Medulla oblongata (tissue), 1 donor: ENCODE results near the gene IP6K3.

Experiments
- DNase-seq: peaks from one replicate; pipeline ENCODE4 v3.0.0-alpha.2; 2015; ENCODE audit errors: extremely low spot score

IP6K3 gene

DNA sequence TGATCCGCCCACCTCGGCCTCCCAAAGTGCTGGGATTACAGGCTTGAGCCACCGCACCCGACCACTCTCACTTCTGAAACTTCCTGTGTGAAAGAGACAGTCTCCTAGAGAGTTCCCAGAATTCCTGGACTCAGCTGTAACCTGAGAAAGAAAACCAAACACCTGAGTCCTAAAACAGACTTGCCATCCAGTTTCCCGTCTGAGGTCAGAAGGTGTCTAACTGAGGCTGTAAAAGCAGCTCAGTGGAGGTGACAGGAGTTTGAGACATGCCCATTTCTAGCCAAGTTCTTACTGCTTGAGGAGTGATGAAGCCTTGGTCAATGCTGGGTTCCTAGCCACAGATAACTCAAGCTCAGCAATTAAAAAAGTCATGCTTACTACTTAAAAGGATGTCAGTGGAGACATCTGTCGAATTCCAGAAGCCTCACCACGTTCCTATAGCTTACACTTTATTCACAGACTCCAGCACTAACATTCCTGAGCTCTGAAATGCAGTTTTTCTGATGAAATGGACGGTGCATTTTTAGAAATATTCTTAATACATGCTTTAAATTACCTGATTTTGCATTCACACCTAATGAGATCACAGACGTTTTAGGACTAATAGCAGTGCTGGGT lies 41.3 kb downstream of the IP6K3 start:
- DNase-seq: no peak

DNA sequence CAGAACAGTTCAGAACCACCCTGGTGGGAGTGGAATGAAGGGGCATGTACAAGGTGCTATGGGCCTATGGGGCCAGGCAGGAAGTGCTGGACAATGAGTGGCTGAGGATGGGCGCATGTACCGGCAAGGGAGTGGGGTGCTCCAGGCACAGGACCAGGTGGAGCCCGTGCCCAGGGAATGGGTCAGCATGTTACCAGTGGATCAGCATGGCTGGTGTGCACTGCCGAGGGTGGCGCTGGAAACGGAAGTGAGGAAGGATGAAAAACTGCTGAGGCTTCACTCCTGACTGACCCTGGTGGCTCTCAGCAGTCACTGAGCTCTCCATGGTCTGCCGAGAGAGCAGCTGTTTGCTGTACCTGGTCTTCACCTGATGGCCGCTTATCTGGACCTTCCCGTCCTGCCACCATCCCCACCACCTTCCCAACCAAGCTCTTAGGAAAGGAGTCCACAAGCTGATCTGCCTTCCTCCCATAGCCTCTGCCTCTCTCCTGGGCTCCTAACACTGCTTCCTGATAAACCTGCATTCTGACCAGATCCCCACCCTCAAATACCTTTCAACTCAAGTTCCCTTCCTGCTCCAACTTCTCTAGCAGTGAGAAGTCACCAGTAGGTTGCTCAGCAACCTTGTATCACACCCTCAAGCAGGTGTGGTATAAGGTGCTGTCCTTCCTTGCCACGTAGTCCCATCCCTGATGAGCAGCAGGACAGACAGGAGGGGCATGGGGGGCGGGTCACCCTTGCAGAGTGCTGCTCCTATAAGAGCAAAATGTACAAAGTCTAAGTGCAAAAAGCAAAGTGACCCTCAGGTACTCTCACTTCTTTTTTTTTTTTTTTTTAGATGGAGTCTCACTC lies 42.3 kb downstream of the IP6K3 start:
- no peak for DNase-seq

DNA sequence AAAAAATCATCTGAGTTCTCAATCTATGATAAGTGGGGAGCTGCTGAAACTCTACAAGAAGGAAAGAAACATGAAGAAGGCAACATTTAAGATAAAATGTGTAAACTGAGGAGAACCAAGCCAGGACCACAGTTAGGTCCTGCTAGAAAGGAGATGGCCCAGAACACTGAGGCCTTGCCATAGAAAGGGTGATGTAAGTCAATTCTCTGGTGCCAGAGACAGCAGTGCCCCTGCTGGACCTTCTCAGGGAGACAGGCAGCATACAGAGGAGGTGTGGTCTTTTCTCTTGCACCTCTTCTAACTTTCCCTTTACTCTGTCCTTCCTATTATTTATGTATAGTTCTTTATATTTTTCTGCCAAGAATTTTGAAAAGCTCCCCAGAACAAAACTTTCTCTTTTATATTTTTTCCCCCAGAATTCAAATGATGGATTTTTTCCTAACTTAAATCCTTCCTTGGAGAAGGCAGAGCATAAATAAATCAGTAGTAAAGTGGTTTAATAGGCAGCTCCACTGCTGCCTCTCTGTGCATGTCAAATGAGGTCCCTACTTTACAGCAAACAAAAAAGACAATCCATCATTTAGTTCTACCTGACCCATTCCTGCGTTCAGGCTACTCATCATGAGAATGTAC lies 44.2 kb downstream of the IP6K3 start:
- peak; percentile 76 for DNase-seq

DNA sequence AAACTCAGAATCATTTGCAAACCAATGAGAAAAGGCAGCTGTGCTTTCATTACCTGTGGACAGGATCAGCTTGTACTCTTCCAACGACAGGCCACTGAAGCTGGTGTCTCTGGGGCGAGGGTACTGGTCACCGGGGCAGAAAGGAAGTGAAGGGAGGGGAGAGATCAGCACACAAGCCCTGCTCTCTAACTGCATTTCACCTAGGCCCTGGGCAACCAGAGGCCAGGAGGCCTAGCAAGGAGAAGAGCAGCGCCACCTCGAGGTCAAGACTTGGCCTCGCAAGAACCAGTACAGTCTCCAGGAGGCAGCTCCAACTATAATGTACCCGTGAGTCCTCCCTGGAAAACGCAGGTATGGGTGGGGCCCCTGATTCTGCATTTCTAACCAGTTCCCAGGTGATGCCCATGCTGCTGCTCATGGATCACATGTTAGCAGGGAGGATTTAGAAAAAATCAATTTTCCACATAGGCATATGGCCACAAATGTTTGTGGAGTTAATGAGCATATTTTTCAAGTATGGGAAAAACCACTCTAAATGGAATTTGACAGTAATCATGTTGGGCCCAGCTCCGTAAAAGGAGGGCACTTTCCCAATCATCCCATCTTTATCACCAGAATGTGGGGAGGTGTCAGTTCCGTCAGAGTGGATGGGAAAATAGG lies 46.2 kb downstream of the IP6K3 start:
- DNase-seq: peak; percentile 51

DNA sequence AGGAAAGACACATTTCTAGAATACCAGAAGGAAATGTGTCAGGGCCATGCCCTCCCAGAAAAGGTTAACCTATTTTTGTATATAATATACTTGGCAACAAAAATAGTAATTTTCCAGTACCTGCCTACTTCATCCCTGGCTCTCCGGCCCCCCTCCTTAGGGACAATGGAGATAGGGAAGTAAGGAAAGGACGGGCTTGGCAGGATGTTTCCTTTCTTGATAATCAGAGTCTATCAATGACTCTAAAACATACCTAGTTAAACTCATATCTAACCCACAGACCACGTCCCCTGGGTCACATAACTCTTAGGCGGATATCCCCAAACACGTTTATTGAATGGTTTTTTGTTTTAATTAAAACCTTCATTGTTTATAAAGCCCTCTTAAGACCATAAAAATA lies 47.0 kb downstream of the IP6K3 start:
- no peak for DNase-seq

DNA sequence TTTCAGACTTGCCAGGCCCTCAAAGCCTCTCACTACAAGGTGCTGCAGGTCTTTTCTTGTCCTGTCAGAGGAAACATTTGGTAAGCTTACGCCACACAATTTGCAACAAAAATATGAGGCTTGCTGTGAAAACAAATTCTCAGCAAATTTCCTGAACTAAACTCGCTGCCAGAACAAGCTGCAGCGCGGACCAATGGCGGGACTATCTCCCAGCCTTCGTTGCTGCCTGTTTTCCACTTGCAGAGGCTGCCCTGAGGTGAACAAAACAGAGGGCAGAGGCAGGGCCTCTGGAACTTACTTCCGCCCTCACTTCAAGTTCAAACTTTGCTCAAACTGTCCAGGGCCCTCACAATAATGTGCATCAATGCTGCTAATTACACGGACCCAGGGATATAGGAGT lies 47.6 kb downstream of the IP6K3 start:
- DNase-seq: no peak

DNA sequence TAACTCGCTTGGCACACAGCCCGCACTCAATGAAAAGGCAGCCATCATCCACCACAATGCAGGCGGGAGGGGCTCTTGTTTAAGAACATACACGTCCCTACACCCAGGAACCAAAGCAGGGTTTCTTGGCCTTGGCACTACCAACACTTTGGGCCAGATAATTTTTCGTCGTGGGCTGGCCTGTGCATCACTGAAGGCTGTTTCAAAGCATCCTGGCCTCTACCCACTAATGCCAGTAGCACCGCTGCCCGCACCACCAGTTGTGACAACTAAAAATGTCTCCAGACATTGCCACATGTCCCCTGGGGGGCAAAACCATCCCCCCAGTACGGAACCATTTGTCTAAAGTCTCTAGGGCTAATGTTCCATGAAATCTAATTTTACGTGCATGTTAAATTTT lies 48.2 kb downstream of the IP6K3 start:
- DNase-seq: no peak

DNA sequence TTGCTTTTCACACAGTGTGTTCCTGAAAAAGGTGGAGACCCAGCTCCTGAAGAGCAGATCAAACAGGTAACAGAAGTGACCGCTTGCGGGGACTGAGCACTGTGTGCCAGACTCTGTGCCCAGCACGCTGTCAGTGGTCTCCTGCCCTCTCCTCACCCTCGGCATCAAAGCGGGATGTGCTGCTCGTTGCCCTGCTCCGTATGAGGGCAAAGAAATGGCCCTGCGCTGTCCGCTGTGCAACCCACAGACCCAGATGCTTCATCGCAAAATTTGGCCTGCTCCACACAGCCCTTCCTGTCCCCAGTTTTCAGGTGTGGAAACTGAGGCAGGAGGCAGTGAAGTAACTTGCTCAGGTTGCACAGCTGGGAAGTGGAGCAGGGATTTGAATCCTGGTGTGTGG lies 48.9 kb downstream of the IP6K3 start:
- DNase-seq: no peak

DNA sequence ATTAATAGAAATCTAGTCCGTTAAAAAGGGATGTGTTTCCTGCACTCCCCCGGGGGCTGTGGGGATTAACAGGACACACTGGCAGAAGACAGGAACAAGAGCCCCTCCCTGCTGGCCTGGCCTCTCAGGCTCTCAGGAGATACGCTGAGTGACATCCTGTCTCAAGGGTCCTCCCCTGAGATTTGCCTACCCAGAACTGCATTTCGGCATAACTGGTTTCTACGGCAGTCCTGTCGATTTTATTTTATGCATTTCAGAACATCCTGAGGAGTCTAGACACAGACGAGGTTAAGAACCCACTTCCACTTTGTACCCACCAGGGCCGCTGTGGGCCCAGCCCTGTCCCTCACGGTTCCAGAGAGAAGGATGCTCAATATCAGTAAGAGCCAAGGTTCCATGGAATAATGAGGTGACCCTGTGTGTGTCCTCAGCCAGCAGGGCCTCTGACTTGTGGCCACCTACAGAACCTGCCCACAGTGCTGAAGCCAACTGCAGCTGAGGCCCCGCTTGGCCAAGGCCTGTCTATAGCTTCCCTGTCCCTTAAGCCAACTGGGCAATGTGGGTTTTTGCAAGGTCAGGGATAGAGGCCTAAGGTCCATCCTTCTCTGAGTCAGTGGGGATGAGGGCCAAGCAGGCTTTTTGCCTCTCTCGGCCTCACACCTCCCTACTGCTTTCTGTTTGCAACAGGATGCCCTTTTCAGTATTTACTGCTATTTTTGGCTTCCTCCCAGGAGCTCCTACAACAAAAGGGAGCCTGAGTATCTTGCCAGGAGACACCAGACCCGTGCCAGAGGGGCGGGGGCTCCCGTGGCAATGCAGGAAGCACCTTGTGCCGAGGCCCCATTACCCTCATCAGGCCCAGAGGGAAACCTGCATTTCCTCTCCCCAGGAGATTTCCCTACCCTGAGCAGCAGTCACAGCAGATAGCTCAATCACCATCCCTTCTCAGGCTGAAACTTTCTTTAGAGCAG lies 49.9 kb downstream of the IP6K3 start:
- DNase-seq: peak; percentile 46

DNA sequence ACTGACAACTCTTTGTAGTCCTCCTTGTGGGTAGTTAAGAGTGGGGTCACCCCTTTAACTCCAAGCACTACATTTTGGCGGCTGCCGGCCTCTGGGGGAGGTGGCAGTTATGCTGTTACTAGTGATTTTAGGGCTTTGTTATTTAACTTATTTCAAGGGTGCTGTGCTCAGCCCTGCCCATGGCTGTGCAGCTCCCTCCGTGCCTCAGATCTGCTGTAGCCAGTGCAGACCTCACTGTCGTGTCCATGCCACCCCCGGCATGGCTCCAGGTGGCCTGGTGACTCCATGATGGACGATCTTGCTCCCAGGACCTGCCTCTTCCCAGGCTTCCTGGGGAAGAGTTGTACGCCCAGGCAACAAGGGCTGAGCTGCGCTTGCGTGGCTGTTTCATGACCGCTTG lies 50.6 kb downstream of the IP6K3 start:
- no peak for DNase-seq

DNA sequence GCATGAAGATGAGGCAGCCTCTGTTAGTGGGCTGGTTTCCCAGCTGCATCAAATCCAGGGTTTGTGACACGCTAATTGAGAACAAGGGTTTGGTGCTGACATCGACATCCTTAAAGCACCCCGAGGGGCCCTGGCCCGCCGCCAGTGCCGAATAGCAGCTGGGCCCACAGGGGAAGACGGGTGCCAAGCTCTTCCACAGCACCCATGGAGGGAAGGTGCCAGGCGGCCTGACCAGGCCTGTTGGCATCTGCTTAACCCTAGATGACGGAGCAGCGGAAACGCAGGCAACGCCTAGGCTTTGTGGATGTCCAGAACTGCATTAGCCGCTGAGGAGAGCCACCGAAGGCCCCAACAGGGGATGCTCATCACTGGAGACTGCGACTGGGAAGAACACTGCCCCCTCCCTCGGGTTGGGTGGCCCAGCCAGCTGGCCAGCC lies 51.2 kb downstream of the IP6K3 start:
- DNase-seq: peak; percentile 25

DNA sequence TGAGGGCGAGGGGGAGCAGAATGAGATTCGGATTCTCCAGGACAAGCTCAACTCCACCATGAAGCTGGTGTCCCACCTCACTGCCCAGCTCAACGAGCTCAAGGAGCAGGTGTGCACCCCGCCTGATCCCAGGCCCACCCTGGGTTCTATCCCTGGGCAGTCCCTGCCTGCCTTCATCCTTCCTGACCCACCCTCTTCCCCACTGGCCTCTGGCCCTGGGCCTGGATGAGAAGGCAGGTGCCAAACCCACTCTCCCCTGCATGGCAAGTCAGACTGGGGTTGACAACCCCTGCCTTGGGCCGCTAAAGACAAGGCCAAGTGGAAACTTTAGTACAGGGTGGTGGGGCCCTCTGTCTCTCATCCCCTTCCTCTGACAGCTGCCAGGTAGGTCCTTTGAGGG lies 51.7 kb downstream of the IP6K3 start:
- no peak for DNase-seq

DNA sequence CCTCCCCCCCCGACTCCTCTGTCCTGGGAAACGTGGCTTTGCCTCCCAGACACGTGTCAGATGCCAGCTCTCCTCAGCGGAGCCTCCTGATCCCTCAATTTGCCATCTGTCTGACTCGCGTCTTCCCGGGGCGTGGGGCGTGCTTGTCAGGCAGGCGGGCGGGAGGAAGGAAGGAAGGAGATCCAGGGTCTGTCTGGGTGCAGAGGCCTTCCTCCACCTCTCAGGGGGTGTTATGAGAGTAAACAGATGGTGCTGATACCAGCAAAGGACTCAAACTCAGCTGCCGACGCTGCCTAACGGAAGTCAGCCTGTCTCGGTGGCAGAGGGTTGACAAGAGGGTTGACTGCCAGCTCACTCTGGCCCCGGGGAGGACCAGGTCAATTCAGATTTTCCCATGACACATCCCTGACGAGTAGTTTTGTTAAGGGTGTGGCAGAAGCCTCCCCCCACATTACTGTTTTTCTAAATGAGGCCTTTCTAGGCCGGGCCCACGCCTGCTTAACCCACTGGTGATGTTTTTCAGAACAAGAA lies 52.2 kb downstream of the IP6K3 start:
- no peak for DNase-seq

DNA sequence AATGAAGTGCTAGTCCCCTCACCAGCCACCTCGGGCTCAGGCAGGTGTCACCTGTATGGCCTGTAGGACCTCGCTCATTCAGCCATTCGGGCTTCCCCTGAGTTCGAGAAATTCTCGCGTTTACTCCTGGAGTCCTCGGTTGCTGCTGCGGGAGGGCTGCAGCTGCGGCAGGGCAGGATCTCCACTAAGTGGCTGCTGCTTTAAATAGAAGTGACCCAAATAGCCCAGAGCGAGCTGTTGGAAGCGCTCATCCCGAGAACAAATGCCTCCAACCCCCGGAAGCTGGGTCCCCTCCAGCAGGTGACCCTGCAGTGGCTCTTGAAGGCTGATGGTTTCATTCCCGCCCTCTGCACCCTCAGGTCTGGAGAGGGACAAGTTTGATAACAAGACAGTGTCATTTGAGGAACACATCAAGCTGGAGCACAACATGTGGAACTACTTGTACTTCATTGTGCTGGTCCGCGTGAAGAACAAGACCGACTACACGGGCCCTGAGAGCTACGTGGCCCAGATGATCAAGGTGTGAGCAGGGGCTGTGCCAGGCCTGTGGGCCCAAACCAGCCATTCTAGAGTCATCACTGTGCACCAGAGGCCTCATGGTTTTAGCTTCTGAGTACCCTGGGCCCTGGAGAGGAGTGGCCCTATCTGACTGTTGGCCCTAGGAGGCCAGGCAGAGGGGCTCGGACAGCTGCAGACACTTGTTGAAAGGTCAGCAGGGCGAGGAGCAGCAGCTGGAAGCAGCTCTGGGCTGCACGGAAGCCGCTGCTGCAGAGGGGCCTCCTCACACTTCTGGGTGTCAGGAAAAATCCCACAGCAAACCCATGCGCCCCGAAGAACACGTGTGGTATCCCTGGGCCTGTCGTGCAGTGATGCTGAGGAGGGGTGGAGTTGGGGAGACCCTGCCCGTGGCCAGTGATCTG lies 53.3 kb downstream of the IP6K3 start:
- DNase-seq: no peak

DNA sequence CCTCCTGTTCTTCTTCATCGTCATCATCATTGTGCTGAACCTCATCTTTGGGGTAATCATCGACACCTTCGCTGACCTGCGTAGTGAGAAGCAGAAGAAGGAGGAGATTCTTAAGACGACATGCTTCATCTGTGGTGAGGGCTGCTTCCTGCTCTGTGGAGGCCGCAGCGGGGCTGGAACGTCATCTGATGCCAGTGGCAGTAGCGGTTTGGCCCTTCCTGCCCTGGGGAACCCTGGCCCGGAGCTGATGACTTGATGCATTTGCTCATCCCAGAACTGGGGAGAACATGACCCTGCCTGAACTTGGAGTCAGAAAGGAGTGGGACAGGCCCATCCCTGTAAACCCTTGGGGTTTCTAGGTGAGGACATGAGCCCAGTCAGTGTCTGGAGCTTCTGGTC lies 53.9 kb downstream of the IP6K3 start:
- no peak for DNase-seq

DNA sequence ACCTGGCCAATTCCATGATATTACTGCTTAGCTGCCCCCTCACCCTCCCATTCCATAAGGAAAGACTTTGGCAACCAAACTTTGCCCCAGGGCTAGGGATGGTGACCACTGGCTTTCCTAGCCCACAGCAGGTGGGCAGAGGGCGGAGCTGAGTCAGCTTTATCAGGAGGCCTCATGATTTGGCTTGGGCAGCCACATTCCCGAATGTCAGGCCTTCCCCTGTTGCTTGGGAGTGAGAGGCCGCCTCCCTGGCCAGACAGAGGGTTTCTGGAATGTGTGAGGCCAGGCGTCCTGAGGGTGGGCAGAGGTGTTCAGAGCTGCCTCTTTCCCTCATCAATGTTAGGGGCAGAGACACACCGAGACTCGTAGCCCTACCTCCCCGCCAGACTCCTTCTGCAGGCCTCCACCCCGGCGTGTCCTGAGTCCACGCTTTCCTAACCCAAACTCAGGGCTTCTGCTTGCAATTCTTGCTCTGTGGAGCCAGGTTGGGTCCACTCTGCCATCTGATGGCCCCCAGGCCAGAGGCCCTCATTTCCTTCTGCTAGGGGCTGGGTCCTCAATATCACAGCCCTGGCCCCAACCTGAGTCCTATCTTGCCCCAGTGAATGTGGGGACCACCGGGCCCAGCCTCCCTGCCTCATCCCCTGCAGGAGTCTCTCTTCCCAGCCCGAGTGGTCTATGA lies 54.5 kb downstream of the IP6K3 start:
- no peak for DNase-seq

DNA sequence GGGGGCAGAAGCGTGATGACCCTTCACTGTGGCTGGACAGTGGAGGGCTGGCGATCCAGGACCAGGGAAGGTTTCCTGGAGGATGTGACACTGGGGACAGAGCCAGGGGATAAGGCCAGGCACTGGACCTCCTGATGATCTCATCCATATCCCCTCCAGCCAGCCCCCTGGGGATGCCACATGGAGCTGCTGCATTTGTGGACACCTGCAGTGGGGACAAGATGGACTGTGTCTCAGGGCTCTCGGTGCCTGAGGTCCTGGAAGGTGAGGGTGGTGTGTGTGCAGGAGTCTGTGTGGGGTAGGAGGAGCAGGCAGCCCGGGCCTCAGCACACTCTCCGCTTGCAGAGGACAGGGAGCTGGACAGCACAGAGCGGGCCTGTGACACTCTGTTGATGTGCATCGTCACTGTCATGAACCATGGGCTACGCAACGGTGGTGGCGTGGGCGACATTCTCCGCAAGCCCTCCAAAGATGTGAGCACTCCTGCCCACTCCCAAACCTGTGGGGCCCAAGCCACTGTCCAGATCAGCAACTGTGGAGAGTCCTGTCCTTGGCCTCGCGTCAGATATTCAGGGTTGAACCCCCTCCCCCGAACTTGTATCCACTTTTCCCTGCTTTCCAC lies 55.1 kb downstream of the IP6K3 start:
- no peak for DNase-seq

DNA sequence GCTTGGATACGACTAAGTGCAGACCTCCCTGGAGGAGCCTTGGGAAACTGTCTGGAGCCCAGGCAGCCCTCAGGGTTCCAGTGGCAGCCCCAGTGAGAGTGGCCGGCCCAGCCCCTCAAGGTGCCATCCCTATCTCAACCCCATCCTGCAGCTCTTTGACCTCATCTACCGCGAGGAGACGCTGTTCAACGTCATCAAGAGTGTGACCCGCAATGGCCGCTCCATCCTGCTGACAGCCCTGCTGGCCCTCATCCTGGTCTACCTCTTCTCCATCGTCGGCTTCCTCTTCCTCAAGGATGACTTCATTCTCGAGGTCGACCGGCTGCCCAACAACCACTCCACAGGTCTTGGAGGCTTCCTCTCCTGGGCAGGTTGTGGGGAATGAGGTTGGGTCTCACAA lies 55.9 kb downstream of the IP6K3 start:
- DNase-seq: no peak

DNA sequence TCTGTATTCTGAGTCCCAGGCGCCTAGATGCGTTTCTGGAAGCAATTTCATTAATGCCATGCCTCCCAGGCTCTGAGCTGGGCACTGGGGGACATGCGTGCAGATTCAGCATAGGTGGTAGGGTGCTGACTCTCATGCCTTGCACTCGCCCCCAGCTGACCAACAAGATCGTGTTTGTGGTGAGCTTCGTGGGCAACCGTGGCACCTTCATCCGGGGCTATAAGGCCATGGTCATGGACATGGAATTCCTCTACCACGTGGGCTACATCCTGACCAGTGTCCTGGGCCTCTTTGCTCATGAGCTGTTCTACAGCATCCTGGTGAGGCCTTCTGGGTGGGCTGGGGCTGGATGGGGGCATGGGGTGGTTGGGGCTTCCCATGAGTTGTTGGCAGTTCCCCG lies 56.8 kb downstream of the IP6K3 start:
- DNase-seq: no peak
